Measurements from ENCODE around the gene TACR1. TPM values are rescaled to one million over a fixed set of nuclear protein-coding genes. Genes with fewer than 3 reads are reported as not detected.

Gene TACR1
- total and polyA plus RNA-seq, 4 experiments from 2014 or later, result 0.11 TPM; not detected in 3

DNA sequence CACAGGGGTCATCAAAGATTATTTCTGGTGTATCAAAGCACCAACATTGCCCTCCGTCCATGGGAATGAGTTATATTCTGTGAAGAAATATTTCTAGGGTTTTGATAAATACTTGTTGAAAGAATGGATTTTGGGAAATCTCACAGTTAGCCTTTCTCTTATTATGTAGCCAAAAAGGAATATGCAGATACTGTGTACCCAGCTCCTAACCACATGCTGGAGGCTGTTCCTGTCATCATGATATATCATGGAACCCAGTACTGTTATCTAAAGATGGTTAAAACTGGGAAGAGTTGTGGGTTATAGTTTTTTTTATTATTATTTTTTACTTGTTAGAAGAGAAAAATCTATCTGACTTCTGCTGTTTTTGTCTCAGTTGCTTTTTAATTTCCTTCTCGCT lies 158.1 kb downstream of the TACR1 start:
- Histone ChIP-seq H3K4me1 (ENCODE audit: insufficient read depth, low read length) (no peaks in the 10 kb centered on the region), H3K9me3 (ENCODE audit: control insufficient read depth in 1 of 2, low read length in 2 of 2) (no peaks in the 10 kb centered on the region), H3K27me3 (ENCODE audit: insufficient read depth, low read length) (no peaks in the 10 kb centered on the region), H3K4me3 (ENCODE audit: low read length in 2 of 2) (no peak overlapping the region), H3K36me3 (ENCODE audit: insufficient read depth, low read length) (no peaks in the 10 kb centered on the region), H3K27ac (ENCODE audit: low read depth, low read length) (no peak overlapping the region)
- ChIA-PET POLR2A (ENCODE audit: partially characterized antibody) (no interaction called here), CTCF (ENCODE audit: partially characterized antibody) (no interaction called here)
- no peak overlapping the region for H3K27ac Mint-ChIP-seq
- no peaks in the 10 kb centered on the region for H3K9me3 Mint-ChIP-seq
- peaks cover 0 to 5% (median 1%) of the 10 kb centered on the region in 4 donors for H3K4me1 Mint-ChIP-seq
- H3K36me3 Mint-ChIP-seq, result peaks cover 0 to 19% of the 10 kb centered on the region in 2 donors
- no peaks in the 10 kb centered on the region for H3K27me3 Mint-ChIP-seq
- no peak for DNase-seq
- intact Hi-C loops (cut with micrococcal nuclease), result no loop called here
- no peak overlapping the region for H3K4me3 Mint-ChIP-seq

DNA sequence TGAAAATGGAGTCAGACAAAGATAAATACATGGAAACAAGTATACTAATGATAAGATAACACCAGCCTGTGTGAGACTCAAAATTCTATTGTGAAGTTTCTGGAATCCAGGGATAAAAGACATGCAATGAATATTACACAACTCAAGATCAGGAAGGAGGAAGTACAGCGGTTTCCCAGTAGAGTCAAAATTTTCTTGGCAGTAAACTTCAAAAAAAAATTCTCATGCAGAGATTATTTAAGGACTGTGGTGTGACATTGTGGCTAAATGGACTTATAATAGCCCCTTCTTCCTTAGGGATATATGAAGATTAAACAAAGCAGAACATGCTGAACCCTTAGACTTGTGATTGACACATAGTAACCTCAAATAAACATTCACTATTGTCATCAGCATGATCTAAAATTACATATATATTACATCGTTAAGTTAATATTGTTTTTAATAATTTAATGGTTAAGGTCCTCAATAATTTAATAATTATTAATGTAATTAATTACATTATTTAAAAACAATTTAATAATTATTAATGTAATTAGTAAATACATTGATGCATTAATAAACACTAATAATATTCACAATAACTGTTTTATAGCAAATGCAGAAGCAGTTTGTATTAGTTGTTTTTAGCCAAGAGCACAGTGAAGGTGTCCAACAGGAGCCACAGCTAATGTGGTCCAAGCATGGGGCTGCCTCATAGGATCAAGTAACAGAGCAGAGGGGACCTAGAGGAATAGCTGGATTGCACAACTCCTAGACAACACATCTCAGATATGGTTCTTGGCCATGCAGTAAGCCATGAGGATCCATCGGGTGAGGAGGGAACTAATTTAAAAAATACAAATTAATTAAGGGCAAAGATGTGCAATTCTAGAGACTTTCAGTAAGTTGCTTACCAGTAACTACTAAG lies 163.6 kb downstream of the TACR1 start:
- Mint-ChIP-seq H3K27me3 (no peaks in the 10 kb centered on the region), H3K9me3 (no peaks in the 10 kb centered on the region), H3K4me1 (no peaks in the 10 kb centered on the region), H3K36me3 (peaks cover 0 to 3% of the 10 kb centered on the region in 2 donors), H3K27ac (no peak overlapping the region), H3K4me3 (no peak overlapping the region)
- Histone ChIP-seq H3K27ac (ENCODE audit: low read depth, low read length) (no peak overlapping the region), H3K36me3 (ENCODE audit: insufficient read depth, low read length) (no peaks in the 10 kb centered on the region), H3K4me3 (ENCODE audit: low read length in 2 of 2) (no peak overlapping the region), H3K27me3 (ENCODE audit: insufficient read depth, low read length) (no peaks in the 10 kb centered on the region), H3K9me3 (ENCODE audit: control insufficient read depth in 1 of 2, low read length in 2 of 2) (no peaks in the 10 kb centered on the region), H3K4me1 (ENCODE audit: insufficient read depth, low read length) (no peaks in the 10 kb centered on the region)
- no peak for DNase-seq
- ChIA-PET CTCF (ENCODE audit: partially characterized antibody) (interaction anchor here (1.6 kb wide), 1 partner anchor 30 kb away, joined by 4 read pairs; no protein-coding TSS in a partner anchor), POLR2A (ENCODE audit: partially characterized antibody) (no interaction called here)
- intact Hi-C loops (cut with micrococcal nuclease), result no loop called here

DNA sequence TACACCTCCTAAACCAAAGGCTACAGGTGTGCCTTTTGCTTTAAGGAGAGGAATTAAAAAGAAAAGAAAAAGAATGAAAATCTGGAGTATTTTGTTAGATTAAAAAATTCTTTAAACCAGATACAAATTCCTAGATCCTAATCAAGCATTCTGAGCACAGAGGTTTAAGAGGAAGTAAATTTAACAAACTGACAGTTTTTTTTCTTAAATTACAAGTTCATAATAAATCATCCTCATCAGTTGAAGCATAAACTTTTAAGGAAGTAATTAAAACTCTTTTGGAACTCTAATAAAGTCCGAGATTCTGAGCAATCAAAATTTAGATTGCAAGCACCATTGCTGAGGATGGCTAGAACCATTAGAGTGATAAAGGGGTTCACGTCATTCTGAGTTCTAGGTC lies 165.8 kb downstream of the TACR1 start:
- peaks cover 0 to 3% of the 10 kb centered on the region in 2 donors for H3K36me3 Mint-ChIP-seq
- ChIA-PET CTCF (ENCODE audit: partially characterized antibody) (no interaction called here), POLR2A (ENCODE audit: partially characterized antibody) (no interaction called here)
- no peak overlapping the region for H3K4me3 Mint-ChIP-seq
- no peaks in the 10 kb centered on the region for H3K27me3 Mint-ChIP-seq
- H3K27ac Mint-ChIP-seq, result no peak overlapping the region
- Histone ChIP-seq H3K27me3 (ENCODE audit: insufficient read depth, low read length) (no peaks in the 10 kb centered on the region), H3K27ac (ENCODE audit: low read depth, low read length) (no peak overlapping the region), H3K9me3 (ENCODE audit: control insufficient read depth in 1 of 2, low read length in 2 of 2) (no peaks in the 10 kb centered on the region), H3K4me3 (ENCODE audit: low read length in 2 of 2) (no peak overlapping the region), H3K36me3 (ENCODE audit: insufficient read depth, low read length) (no peaks in the 10 kb centered on the region), H3K4me1 (ENCODE audit: insufficient read depth, low read length) (no peaks in the 10 kb centered on the region)
- no peak for DNase-seq
- no peaks in the 10 kb centered on the region for H3K4me1 Mint-ChIP-seq
- H3K9me3 Mint-ChIP-seq, result no peaks in the 10 kb centered on the region
- intact Hi-C loops (cut with micrococcal nuclease), result no loop called here

DNA sequence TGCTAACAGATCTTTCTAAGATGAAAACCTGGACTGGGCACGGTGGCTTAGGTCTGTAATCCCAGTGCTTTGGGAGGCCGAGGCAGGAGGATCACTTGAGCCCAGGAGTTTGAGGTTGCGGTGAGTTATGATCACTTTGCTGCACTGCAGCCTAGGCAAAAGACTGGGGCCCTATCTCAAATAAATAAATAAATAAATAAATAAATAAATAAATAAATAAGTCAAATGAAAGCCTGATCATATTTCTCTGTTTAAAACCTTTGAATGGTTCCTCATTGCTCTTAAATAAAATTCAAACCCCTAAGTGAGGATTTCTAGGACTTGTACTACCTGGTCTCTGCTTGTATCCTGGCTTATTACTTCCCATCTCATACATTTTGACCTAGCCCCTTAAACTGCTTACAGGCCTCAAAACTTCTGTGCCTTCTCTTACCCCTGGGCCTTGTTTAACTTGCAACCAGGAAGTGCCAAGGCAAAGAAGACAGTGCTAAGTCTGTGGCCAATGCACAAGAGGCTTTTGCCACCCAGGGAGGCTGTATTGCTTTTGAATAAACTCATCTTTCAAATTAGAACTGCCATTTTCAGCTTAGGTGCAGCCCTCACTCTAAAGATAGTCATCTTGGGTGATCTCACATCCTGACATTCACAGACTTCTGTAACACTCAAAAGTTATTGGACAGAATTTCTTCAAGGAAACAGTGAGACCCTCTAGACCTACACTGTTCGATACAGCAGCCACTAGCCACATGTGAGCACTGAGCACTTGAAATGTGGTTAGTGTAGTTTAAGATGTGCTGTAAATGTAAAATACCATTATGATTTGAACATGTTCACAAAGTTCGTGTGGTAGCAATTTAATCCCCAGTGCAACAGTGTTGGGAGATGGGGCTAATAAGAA lies 167.2 kb downstream of the TACR1 start:
- CTCF ChIA-PET (ENCODE audit: partially characterized antibody), result no interaction called here
- Histone ChIP-seq H3K36me3 (ENCODE audit: insufficient read depth, low read length) (no peaks in the 10 kb centered on the region), H3K9me3 (ENCODE audit: control insufficient read depth in 1 of 2, low read length in 2 of 2) (no peaks in the 10 kb centered on the region), H3K4me1 (ENCODE audit: insufficient read depth, low read length) (no peaks in the 10 kb centered on the region), H3K27me3 (ENCODE audit: insufficient read depth, low read length) (no peaks in the 10 kb centered on the region), H3K27ac (ENCODE audit: low read depth, low read length) (no peak overlapping the region), H3K4me3 (ENCODE audit: low read length in 2 of 2) (no peak overlapping the region)
- POLR2A ChIA-PET (ENCODE audit: partially characterized antibody), result no interaction called here
- H3K9me3 Mint-ChIP-seq, result no peaks in the 10 kb centered on the region
- peaks cover 0 to 6% of the 10 kb centered on the region in 2 donors for H3K36me3 Mint-ChIP-seq
- H3K4me3 Mint-ChIP-seq, result no peak overlapping the region
- H3K27me3 Mint-ChIP-seq, result no peaks in the 10 kb centered on the region
- H3K27ac Mint-ChIP-seq, result no peak overlapping the region
- intact Hi-C loops (cut with micrococcal nuclease), result no loop called here
- no peak for DNase-seq
- no peaks in the 10 kb centered on the region for H3K4me1 Mint-ChIP-seq

DNA sequence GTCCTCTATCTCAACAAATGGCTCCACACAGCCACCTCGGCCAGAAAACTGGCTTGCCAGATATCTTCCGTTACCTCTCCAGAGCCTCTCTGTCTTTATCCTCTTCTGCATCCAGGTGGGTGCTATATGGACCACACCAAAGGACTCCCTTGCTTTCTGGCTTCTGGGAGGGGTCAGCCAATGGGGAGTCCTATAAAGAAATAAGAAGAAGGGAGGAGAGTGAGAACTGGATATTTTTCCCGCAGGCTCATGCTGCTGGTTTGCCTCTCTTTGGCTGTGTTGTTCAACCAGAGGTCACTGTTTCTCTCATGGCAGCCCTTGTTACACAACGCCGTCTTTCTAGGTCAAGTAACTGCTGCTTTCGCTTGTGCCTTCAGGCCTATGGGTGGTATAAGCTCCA lies 168.1 kb downstream of the TACR1 start:
- H3K4me3 ChIP-seq (ENCODE audit: low read length in 2 of 2), result no peak overlapping the region
- DNase-seq, result no peak
- H3K36me3 ChIP-seq (ENCODE audit: insufficient read depth, low read length), result no peaks in the 10 kb centered on the region
- no peaks in the 10 kb centered on the region for H3K4me1 ChIP-seq (ENCODE audit: insufficient read depth, low read length)
- Mint-ChIP-seq H3K9me3 (no peaks in the 10 kb centered on the region), H3K27me3 (no peaks in the 10 kb centered on the region), H3K4me1 (no peaks in the 10 kb centered on the region), H3K27ac (no peak overlapping the region), H3K4me3 (no peak overlapping the region), H3K36me3 (peaks cover 0 to 6% of the 10 kb centered on the region in 2 donors)
- ChIA-PET CTCF (ENCODE audit: partially characterized antibody) (interaction anchor here (1.2 kb wide), 1 partner anchor 34 kb away, joined by 5 read pairs; no protein-coding TSS in a partner anchor), POLR2A (ENCODE audit: partially characterized antibody) (no interaction called here)
- H3K27me3 ChIP-seq (ENCODE audit: insufficient read depth, low read length), result no peaks in the 10 kb centered on the region
- H3K9me3 ChIP-seq (ENCODE audit: control insufficient read depth in 1 of 2, low read length in 2 of 2), result no peaks in the 10 kb centered on the region
- intact Hi-C loops (cut with micrococcal nuclease), result no loop called here
- H3K27ac ChIP-seq (ENCODE audit: low read depth, low read length), result no peak overlapping the region

DNA sequence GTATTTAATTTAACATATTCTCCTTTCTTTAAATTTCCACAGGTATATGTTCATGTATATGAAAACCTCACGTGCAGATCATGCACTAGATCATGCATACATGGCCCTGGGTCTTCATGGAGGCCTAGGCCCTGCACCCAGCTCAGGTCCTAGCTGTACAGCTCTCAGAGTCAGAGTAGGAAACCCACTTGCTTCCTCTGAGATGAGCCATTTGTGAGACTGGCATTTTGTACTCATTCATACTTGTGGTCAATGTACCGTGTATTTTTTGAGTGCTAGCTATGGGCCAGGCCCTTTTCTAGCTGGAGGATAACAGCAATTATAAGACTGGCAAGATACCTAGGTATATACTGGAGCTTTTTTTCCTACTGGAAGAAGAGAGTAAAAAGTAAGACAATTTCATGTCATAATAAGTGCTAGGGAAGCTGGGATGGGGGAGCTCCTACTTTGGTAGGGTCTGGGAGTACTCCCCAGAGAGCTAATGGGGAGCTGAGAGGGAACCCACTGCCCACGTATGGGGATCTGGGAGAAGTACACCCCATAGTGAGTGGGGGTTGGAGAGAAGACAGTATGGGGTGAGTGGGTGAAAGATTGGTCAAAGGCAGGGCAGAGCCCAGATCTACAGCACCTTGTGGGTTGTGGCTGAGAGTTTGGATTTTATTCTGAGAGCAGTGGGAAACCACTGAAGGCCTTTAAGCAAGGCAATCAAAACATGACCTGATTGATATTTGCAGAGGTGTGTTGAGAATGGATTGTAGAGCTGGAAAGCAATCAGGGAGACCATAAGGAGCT lies 168.9 kb downstream of the TACR1 start:
- H3K4me3 Mint-ChIP-seq, result no peak overlapping the region
- Histone ChIP-seq H3K4me3 (ENCODE audit: low read length in 2 of 2) (no peak overlapping the region), H3K9me3 (ENCODE audit: control insufficient read depth in 1 of 2, low read length in 2 of 2) (no peaks in the 10 kb centered on the region), H3K36me3 (ENCODE audit: insufficient read depth, low read length) (no peaks in the 10 kb centered on the region), H3K27me3 (ENCODE audit: insufficient read depth, low read length) (no peaks in the 10 kb centered on the region), H3K27ac (ENCODE audit: low read depth, low read length) (no peak overlapping the region), H3K4me1 (ENCODE audit: insufficient read depth, low read length) (no peaks in the 10 kb centered on the region)
- CTCF ChIA-PET (ENCODE audit: partially characterized antibody), result interaction anchor here (1.2 to 1.5 kb wide), 2 partner anchors 14 to 34 kb away, joined by 3 to 5 read pairs; no protein-coding TSS in a partner anchor
- peaks cover 0 to 6% of the 10 kb centered on the region in 2 donors for H3K36me3 Mint-ChIP-seq
- intact Hi-C loops (cut with micrococcal nuclease), result no loop called here
- DNase-seq, result no peak
- H3K27ac Mint-ChIP-seq, result no peak overlapping the region
- H3K27me3 Mint-ChIP-seq, result no peaks in the 10 kb centered on the region
- no peaks in the 10 kb centered on the region for H3K9me3 Mint-ChIP-seq
- H3K4me1 Mint-ChIP-seq, result no peaks in the 10 kb centered on the region
- POLR2A ChIA-PET (ENCODE audit: partially characterized antibody), result no interaction called here

DNA sequence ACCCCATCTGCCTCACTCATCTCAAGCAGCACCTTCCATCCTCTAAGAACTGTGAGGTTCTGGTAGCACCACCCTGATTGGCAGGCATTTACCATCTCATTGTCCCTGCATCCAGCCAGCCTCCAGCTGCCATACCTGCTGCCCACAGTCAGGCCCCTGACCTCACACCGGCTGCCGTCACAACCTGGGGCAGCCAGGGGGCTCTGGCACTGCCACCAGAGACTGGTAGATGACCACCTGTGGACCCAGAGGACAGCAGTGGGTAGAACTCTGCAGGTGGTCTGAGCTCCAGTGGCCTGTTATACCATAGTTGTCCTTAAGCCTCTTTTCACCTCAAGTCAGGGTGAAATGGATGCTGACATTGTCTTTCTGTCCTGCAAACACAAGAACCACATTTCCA lies 171.4 kb downstream of the TACR1 start:
- Histone ChIP-seq H3K4me3 (ENCODE audit: low read length in 2 of 2) (no peak overlapping the region), H3K4me1 (ENCODE audit: insufficient read depth, low read length) (no peaks in the 10 kb centered on the region), H3K36me3 (ENCODE audit: insufficient read depth, low read length) (no peaks in the 10 kb centered on the region), H3K27me3 (ENCODE audit: insufficient read depth, low read length) (no peaks in the 10 kb centered on the region), H3K27ac (ENCODE audit: low read depth, low read length) (no peak overlapping the region), H3K9me3 (ENCODE audit: control insufficient read depth in 1 of 2, low read length in 2 of 2) (no peaks in the 10 kb centered on the region)
- CTCF ChIA-PET (ENCODE audit: partially characterized antibody), result no interaction called here
- DNase-seq, result no peak
- H3K4me3 Mint-ChIP-seq, result no peak overlapping the region
- H3K36me3 Mint-ChIP-seq, result peaks cover 0 to 3% of the 10 kb centered on the region in 2 donors
- H3K27me3 Mint-ChIP-seq, result no peaks in the 10 kb centered on the region
- POLR2A ChIA-PET (ENCODE audit: partially characterized antibody), result no interaction called here
- intact Hi-C loops (cut with micrococcal nuclease), result no loop called here
- H3K4me1 Mint-ChIP-seq, result no peaks in the 10 kb centered on the region
- no peak overlapping the region for H3K27ac Mint-ChIP-seq
- H3K9me3 Mint-ChIP-seq, result no peaks in the 10 kb centered on the region

Measured in CD4-positive, alpha-beta memory T cell (primary cell).